GM18861 (cell line): ENCODE data around the gene IL1RAPL1.

Experiments used
- ATAC-seq: cut with Tn5 transposase; IDR thresholded peaks from one replicate; pipeline ENCODE4 v1.9.1; 2021; ENCODE audit not compliant: unreplicated experiment

IL1RAPL1 gene

GRCh38 chrX:29388509-29388908, 801.3 kb downstream of the IL1RAPL1 start:
- no peak for ATAC-seq

- ATAC-seq, result no peak
Observed at GRCh38 chrX:29397506-29397905, 810.3 kb downstream of the IL1RAPL1 start.

- no peak for ATAC-seq
Observed at GRCh38 chrX:29407357-29407756, 820.1 kb downstream of the IL1RAPL1 start.

GRCh38 chrX:29419774-29420553, 832.7 kb downstream of the IL1RAPL1 start:
- ATAC-seq, result no peak

- ATAC-seq, result no peak
Observed at GRCh38 chrX:29422034-29422433, 834.8 kb downstream of the IL1RAPL1 start.

GRCh38 chrX:29431895-29432294, 844.6 kb downstream of the IL1RAPL1 start:
- ATAC-seq, result no peak

GRCh38 chrX:29432534-29432933, 845.3 kb downstream of the IL1RAPL1 start:
- no peak for ATAC-seq

GRCh38 chrX:29434939-29435338, 847.7 kb downstream of the IL1RAPL1 start:
- no peak for ATAC-seq

GRCh38 chrX:29435396-29435795, 848.1 kb downstream of the IL1RAPL1 start:
- no peak for ATAC-seq

- no peak for ATAC-seq
Observed at GRCh38 chrX:29447867-29448266, 860.6 kb downstream of the IL1RAPL1 start.

GRCh38 chrX:29453333-29453732, 866.1 kb downstream of the IL1RAPL1 start:
- ATAC-seq, result no peak

- no peak for ATAC-seq
Observed at GRCh38 chrX:29455702-29456101, 868.5 kb downstream of the IL1RAPL1 start.

GRCh38 chrX:29461039-29461438, 873.8 kb downstream of the IL1RAPL1 start:
- peak; percentile 93 for ATAC-seq

- ATAC-seq, result no peak
Observed at GRCh38 chrX:29466456-29466855, 879.2 kb downstream of the IL1RAPL1 start.

GRCh38 chrX:29468911-29469494, 881.8 kb downstream of the IL1RAPL1 start:
- ATAC-seq, result no peak

- no peak for ATAC-seq
Observed at GRCh38 chrX:29470030-29470429, 882.8 kb downstream of the IL1RAPL1 start.

- ATAC-seq, result no peak
Observed at GRCh38 chrX:29471829-29472228, 884.6 kb downstream of the IL1RAPL1 start.

- ATAC-seq, result peak; percentile 39
Observed at GRCh38 chrX:29477878-29478277, 890.6 kb downstream of the IL1RAPL1 start.

GRCh38 chrX:29478336-29479069, 891.3 kb downstream of the IL1RAPL1 start:
- peak; percentile 79 for ATAC-seq

- no peak for ATAC-seq
Observed at GRCh38 chrX:29487214-29487613, 900.0 kb downstream of the IL1RAPL1 start.

GRCh38 chrX:29487714-29488113, 900.5 kb downstream of the IL1RAPL1 start:
- ATAC-seq, result no peak

GRCh38 chrX:29488919-29489318, 901.7 kb downstream of the IL1RAPL1 start:
- ATAC-seq, result peak; percentile 44
